Measurements from ENCODE around the gene FHIT.

The FHIT gene

GRCh38 chr3:60809857-60810610 lies 441.2 kb downstream of the FHIT start:
- intact Hi-C loops (cut with DNase I; ENCODE audit: low total_unique reads): no loop called here
- no peak for DNase-seq
- TF ChIP-seq CTCF (IDR thresholded peaks at IDR 0.05): no peak
- Histone ChIP-seq H3K27ac (no peak overlapping the region), H3K27me3 (no peaks in the 10 kb centered on the region), H3K4me1 (peaks cover 0 to 5% (median 0%) of the 10 kb centered on the region in 4 donors), H3K4me3 (no peak overlapping the region), H3K9me3 (no peaks in the 10 kb centered on the region), H3K36me3 (no peaks in the 10 kb centered on the region)

DNA sequence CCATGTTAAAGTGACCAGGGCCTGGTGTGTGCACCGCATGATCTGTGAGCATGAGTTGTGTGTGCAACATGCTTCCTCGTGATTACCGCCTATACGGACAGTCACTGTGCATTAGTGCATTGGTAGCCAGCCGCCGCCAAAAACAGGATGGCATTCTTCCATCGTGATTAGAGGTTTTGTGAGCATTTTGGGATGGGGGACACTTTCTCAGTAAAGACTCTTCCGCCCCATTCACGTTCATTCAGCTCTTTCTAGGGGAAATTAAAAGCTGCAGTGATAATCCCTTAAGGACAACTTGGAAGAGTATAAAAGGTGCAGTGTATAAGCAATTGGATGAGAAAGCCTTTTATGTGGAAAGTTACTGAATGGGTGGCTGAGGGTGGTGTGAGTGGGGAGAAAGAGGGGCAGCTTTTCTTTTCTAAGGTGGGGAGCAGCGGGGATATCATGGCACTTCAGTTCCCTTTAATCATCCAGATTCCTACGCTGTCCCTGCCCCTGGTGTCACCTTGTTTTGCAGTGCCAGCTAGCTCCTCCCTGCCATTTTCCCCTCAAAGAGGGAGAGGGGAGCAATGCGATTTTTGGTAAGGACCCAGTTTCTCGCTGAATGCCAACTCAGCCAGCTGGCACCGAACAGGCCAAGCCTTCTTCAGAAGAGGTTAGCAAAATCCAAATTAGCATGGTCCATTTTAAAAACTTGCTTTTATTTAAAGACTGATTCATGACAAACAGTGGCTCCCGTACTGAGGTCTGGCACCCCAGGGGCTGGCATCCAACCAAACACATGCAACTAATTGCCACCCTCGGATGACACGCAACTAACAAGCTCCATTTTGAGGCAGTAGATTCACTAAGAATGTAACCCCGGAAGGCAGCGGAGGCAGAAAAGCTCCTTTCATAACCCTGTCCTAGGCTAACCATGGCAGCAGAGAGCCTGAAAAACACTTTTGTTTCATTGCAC lies 447.8 kb downstream of the FHIT start:
- no peaks in the 10 kb centered on the region for H3K4me1 ChIP-seq
- intact Hi-C loops (cut with DNase I; ENCODE audit: low total_unique reads): no loop called here
- H3K9me3 ChIP-seq: no peaks in the 10 kb centered on the region
- H3K36me3 ChIP-seq: no peaks in the 10 kb centered on the region
- no peaks in the 10 kb centered on the region for H3K27me3 ChIP-seq
- no peak for DNase-seq
- TF ChIP-seq CTCF (IDR thresholded peaks at IDR 0.05): no peak
- no peak overlapping the region for H3K4me3 ChIP-seq
- H3K27ac ChIP-seq: no peak overlapping the region

- no peak for DNase-seq
- TF ChIP-seq CTCF (IDR thresholded peaks at IDR 0.05): no peak
- Histone ChIP-seq H3K27ac (no peak overlapping the region), H3K4me3 (no peak overlapping the region), H3K27me3 (no peaks in the 10 kb centered on the region), H3K9me3 (no peaks in the 10 kb centered on the region), H3K4me1 (no peaks in the 10 kb centered on the region), H3K36me3 (no peaks in the 10 kb centered on the region)
- intact Hi-C loops (cut with DNase I; ENCODE audit: low total_unique reads): no loop called here
Measured at GRCh38 chr3:60801307-60801706, 449.9 kb downstream of the FHIT start.

DNA sequence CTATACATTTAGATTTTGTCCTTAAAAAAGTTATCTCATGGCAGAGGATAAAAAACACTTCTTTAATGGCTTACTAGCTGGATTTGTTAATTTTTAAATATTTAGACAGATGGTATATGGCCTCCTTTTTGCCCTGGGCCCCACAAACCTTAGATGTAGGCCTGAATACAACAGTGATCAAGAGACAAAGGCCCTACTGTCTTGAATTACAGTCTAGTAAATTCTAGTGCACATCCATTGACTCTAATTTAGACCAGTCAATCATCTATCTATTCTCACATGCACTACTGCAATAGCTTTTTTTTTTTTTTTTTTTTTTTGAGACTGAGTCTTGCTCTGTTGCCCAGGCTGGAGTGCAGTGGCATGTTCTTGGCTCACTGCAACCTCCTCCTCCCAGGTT lies 452.8 kb downstream of the FHIT start:
- Histone ChIP-seq H3K4me3 (no peak overlapping the region), H3K36me3 (no peaks in the 10 kb centered on the region), H3K4me1 (peaks cover 0 to 1% (median 0%) of the 10 kb centered on the region in 4 donors), H3K27ac (no peak overlapping the region), H3K9me3 (no peaks in the 10 kb centered on the region), H3K27me3 (no peaks in the 10 kb centered on the region)
- TF ChIP-seq CTCF (IDR thresholded peaks at IDR 0.05): no peak
- DNase-seq: no peak
- intact Hi-C loops (cut with DNase I; ENCODE audit: low total_unique reads): no loop called here

- no peaks in the 10 kb centered on the region for H3K27me3 ChIP-seq
- H3K27ac ChIP-seq: no peak overlapping the region
- H3K4me1 ChIP-seq: peaks cover 0 to 16% (median 0%) of the 10 kb centered on the region in 4 donors
- no peaks in the 10 kb centered on the region for H3K36me3 ChIP-seq
- no peak for TF ChIP-seq CTCF (IDR thresholded peaks at IDR 0.05)
- H3K9me3 ChIP-seq: no peaks in the 10 kb centered on the region
- DNase-seq: no peak
- no peak overlapping the region for H3K4me3 ChIP-seq
- intact Hi-C loops (cut with DNase I; ENCODE audit: low total_unique reads): no loop called here
Measured at GRCh38 chr3:60792249-60792852, 458.9 kb downstream of the FHIT start.

Data from tibial artery (tissue), 4 donors.